Mesenchymal stem cell (in vitro differentiated cells and primary cell): ENCODE measurements around the gene DIP2B.

Experiments used
- DNase-seq: peaks from one replicate; pipeline ENCODE4 v3.0.0-alpha.2; 2013
- H2AFZ ChIP-seq: one replicate; pipeline ENCODE4 v1.6.1; 2013; ENCODE audit warnings: low read depth, mild to moderate bottlenecking, control low read depth, inconsistent platforms, low read length, moderate library complexity
- H2AK5ac ChIP-seq: 2 replicates; pipeline ENCODE4 v1.6.1; 2013; ENCODE audit warnings: low read length, moderate library complexity, mild to moderate bottlenecking, inconsistent platforms; ENCODE audit not compliant: severe bottlenecking
- H2BK120ac ChIP-seq: one replicate; pipeline ENCODE4 v1.6.1; 2013; ENCODE audit warnings: low read depth, mild to moderate bottlenecking, inconsistent platforms, low read length, moderate library complexity
- H2BK12ac ChIP-seq, 2 experiments: one replicate each; pipeline ENCODE4 v1.6.1; 2013; ENCODE audit warnings: inconsistent platforms in 2 of 2, low read length in 2 of 2, mild to moderate bottlenecking in 2 of 2, moderate library complexity in 2 of 2, control low read depth in 1 of 2
- H2BK15ac ChIP-seq: one replicate; pipeline ENCODE4 v1.6.1; 2013; ENCODE audit warnings: mild to moderate bottlenecking, low read depth, inconsistent platforms; ENCODE audit not compliant: poor library complexity, severe bottlenecking
- H2BK5ac ChIP-seq: 2 replicates; pipeline ENCODE4 v1.6.1; 2013; ENCODE audit warnings: low read depth, mild to moderate bottlenecking, low read length, control low read depth, inconsistent platforms; ENCODE audit not compliant: poor library complexity, severe bottlenecking
- H3K14ac ChIP-seq, 2 experiments: one replicate each; pipeline ENCODE4 v1.6.1; 2013; ENCODE audit warnings: inconsistent platforms in 2 of 2, low read length in 2 of 2, control low read depth in 1 of 2, mild to moderate bottlenecking in 1 of 2, moderate library complexity in 1 of 2
- H3K18ac ChIP-seq, 2 experiments: one replicate each; pipeline ENCODE4 v1.6.1; 2013; ENCODE audit warnings: inconsistent platforms in 2 of 2, low read length in 2 of 2, control low read depth in 1 of 2, low read depth in 1 of 2, mild to moderate bottlenecking in 1 of 2
- H3K23ac ChIP-seq, 2 experiments: one replicate each; pipeline ENCODE4 v1.6.1; 2013; ENCODE audit warnings: inconsistent platforms in 2 of 2, low read length in 2 of 2, mild to moderate bottlenecking in 2 of 2, moderate library complexity in 2 of 2, control low read depth in 1 of 2
- H3K27ac ChIP-seq: 2 replicates; pipeline ENCODE4 v1.5.1; 2013; ENCODE audit warnings: mild to moderate bottlenecking, moderate library complexity, low read length, control low read depth, inconsistent platforms; ENCODE audit not compliant: poor library complexity, severe bottlenecking
- H3K27me3 ChIP-seq, 2 experiments: 2 replicates each; pipeline versions ENCODE4 v1.6.1 to v1.7.0; 2013; ENCODE audit warnings: low read length in 2 of 2, mild to moderate bottlenecking in 2 of 2, moderate library complexity in 2 of 2, control low read depth in 1 of 2, inconsistent platforms in 1 of 2; ENCODE audit not compliant: control insufficient read depth in 1 of 2, insufficient read depth in 1 of 2
- H3K36me3 ChIP-seq, 2 experiments: 2 replicates each; pipeline versions ENCODE4 v1.6.1 to v1.7.0; 2013; ENCODE audit warnings: low read length in 2 of 2, control low read depth in 1 of 2, inconsistent platforms in 1 of 2, low read depth in 1 of 2, mild to moderate bottlenecking in 1 of 2; ENCODE audit not compliant: insufficient read depth in 2 of 2, control insufficient read depth in 1 of 2
- H3K4ac ChIP-seq, 2 experiments: one replicate each; pipeline ENCODE4 v1.6.1; 2013; ENCODE audit warnings: inconsistent platforms in 2 of 2, low read length in 2 of 2, mild to moderate bottlenecking in 2 of 2, moderate library complexity in 2 of 2, control low read depth in 1 of 2, low read depth in 1 of 2
- H3K4me1 ChIP-seq: 2 replicates; pipeline ENCODE4 v1.6.1; 2013; ENCODE audit warnings: low read depth, low read length, control low read depth; ENCODE audit not compliant: control insufficient read depth, insufficient read depth
- H3K4me2 ChIP-seq: 2 replicates; pipeline ENCODE4 v1.6.1; 2013; ENCODE audit warnings: low read length, mild to moderate bottlenecking, inconsistent platforms; ENCODE audit not compliant: poor library complexity, severe bottlenecking
- H3K4me3 ChIP-seq, 2 experiments: 2 replicates each; pipeline versions ENCODE4 v1.5.1 to v1.7.0; 2013; ENCODE audit warnings: low read length in 2 of 2, mild to moderate bottlenecking in 2 of 2, control low read depth in 1 of 2, low read depth in 1 of 2; ENCODE audit not compliant: insufficient read depth in 1 of 2
- H3K79me1 ChIP-seq: replicated peaks from 2 replicates; pipeline ENCODE4 v1.6.1; 2013; ENCODE audit warnings: mild to moderate bottlenecking, control low read depth, low read length, inconsistent platforms; ENCODE audit not compliant: poor library complexity, severe bottlenecking
- H3K9ac ChIP-seq: 2 replicates; pipeline ENCODE4 v1.7.0; 2013; ENCODE audit warnings: mild to moderate bottlenecking, low read length, moderate library complexity
- H3K9me3 ChIP-seq: 2 replicates; pipeline ENCODE4 v1.7.0; 2013; ENCODE audit warnings: mild to moderate bottlenecking, low read length; ENCODE audit not compliant: control insufficient read depth
- H4K8ac ChIP-seq: one replicate; pipeline ENCODE4 v1.6.1; 2013; ENCODE audit warnings: inconsistent platforms, mild to moderate bottlenecking, low read length, moderate library complexity
- H4K91ac ChIP-seq: one replicate; pipeline ENCODE4 v1.6.1; 2013; ENCODE audit warnings: mild to moderate bottlenecking, low read length, inconsistent platforms
- WGBS: methylation state at CpG from one replicate; pipeline ENCODE4 v1.1.7; 2013; ENCODE audit warnings: mixed read lengths; 5-methylcytosine and 5-hydroxymethylcytosine counted together

DIP2B gene

DNA sequence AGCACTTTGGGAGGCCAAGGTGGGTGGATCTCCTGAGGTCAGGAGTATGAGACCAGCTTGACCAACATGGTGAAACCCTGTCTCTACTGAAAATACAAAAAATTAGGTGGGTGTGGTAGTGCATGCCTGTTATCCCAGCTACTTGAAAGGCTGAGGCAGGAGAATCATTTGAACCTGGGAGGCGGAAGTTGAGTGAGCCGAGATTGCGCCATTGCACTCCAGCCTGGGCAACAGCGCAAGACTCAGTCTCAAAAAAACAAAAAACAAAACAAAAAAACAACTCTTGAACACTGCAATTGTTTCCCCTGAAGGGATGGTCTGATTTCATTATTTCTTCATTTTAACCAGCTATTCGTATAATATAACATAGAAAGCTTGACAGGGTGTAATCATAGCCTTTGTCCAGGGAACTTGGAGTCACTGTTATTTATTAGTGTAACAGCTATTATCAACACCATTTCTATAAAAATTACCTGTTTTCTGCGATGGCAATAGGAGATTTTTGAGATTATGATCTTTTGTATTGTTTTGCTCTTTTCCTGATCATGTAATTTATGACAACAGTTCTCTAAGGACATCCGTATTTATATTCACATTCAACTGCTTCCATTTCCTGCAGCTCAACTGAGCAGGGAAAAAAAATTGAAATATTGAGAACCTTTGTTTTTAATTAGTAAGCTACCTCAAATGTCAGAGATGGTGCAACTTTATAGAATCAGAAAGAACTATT lies 94.7 kb downstream of the DIP2B start:
- WGBS: 100% methylated on average over 4 of the region's 7 CpGs
- Histone ChIP-seq H3K4me3 (no peak overlapping the region), H2BK15ac (no peak overlapping the region), H4K91ac (no peak overlapping the region), H3K9me3 (no peaks in the 10 kb centered on the region), H3K27ac (no peak overlapping the region), H3K23ac (no peak overlapping the region), H2AFZ (no peak overlapping the region), H3K18ac (no peak overlapping the region), H2BK120ac (no peak overlapping the region), H3K36me3 (no peaks in the 10 kb centered on the region), H2BK5ac (no peak overlapping the region), H3K79me1 (peaks cover 17% of the 10 kb centered on the region), H3K9ac (no peak overlapping the region), H3K14ac (no peak overlapping the region), H4K8ac (no peak overlapping the region), H3K4ac (no peak overlapping the region), H2BK12ac (no peak overlapping the region), H2AK5ac (no peak overlapping the region), H3K27me3 (no peaks in the 10 kb centered on the region), H3K4me1 (no peaks in the 10 kb centered on the region), H3K4me2 (no peak overlapping the region)
- no peak for DNase-seq

DNA sequence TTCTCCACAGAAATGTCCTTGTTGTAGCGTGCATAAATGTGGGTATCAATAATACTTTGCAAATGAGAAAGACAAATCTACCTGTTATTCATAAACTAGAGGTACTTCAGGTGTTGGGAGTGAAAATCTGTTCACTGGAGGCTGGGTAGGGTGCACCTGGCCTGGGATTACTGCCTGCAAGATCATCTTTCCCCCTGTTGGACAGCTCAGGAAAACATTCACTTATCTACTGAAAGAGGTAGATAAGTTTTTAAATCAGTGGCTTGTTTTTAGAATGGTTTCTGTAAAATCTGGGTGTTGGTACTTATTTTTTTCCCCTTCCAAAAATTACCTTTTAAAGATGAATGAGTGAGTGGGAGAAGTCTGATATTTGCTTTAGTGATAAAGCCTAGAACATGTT lies 95.6 kb downstream of the DIP2B start:
- Histone ChIP-seq H3K27ac (no peak overlapping the region), H3K27me3 (no peaks in the 10 kb centered on the region), H2BK5ac (no peak overlapping the region), H2BK120ac (no peak overlapping the region), H3K14ac (no peak overlapping the region), H3K36me3 (no peaks in the 10 kb centered on the region), H4K91ac (no peak overlapping the region), H3K4ac (no peak overlapping the region), H3K9me3 (no peaks in the 10 kb centered on the region), H2AK5ac (no peak overlapping the region), H2AFZ (no peak overlapping the region), H4K8ac (no peak overlapping the region), H3K4me2 (no peak overlapping the region), H3K18ac (no peak overlapping the region), H3K9ac (no peak overlapping the region), H2BK12ac (no peak overlapping the region), H3K4me3 (no peak overlapping the region), H3K23ac (no peak overlapping the region), H2BK15ac (no peak overlapping the region), H3K4me1 (no peaks in the 10 kb centered on the region), H3K79me1 (peaks cover 18% of the 10 kb centered on the region)
- no peak for DNase-seq
- WGBS: no CpG with 5 or more reads among the region's 1 CpG

DNA sequence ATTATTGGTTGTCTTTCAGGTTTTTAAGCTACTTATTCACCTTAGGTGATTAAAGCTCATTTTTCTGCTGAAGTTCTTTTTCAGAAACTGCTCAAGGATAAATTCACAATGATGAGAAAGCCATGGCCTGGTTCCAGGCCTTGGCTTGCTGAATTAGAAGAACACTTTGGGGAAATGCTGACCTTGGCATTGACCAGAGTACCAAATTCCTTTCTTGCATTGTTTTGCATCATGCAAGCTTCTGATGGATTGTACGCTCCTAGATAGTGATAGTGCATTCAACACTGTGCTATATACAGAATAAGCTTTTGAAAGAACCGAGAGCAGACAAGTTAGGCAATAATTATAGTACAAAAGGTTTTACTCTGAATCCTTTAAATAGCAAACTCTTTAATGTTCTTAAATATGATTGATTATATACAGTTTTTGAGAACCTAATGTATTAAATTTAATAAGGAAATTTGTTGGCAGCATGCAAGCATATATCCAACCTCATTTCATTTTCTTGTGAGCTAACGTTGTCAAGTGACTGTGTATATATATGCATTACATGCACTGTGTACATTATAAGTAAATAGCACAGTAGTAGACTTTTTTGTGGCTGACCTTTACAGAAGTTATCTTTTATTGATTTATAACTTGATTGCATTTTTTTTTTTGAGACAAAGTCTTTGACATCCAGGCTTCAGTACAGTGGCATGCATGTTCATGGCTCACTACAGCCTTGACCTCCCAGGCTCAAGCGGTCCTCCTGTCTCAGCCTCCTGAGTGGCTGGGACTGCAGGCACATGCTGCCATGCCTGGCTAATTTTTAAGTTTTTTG lies 99.2 kb downstream of the DIP2B start:
- no peak overlapping the region for H2AK5ac ChIP-seq
- H3K14ac ChIP-seq: no peak overlapping the region
- no peak overlapping the region for H3K4me3 ChIP-seq
- H3K4me2 ChIP-seq: no peak overlapping the region
- no peaks in the 10 kb centered on the region for H3K27me3 ChIP-seq
- H2BK120ac ChIP-seq: no peak overlapping the region
- H2BK15ac ChIP-seq: no peak overlapping the region
- H3K18ac ChIP-seq: no peak overlapping the region
- no peak overlapping the region for H3K27ac ChIP-seq
- no peak overlapping the region for H3K9ac ChIP-seq
- peak; percentile 45 for DNase-seq
- H4K91ac ChIP-seq: no peak overlapping the region
- 100% methylated on average over 1 of the region's 4 CpGs for WGBS
- no peak overlapping the region for H3K23ac ChIP-seq
- H3K9me3 ChIP-seq: no peaks in the 10 kb centered on the region
- H3K4ac ChIP-seq: no peak overlapping the region
- H2BK12ac ChIP-seq: no peak overlapping the region
- no peaks in the 10 kb centered on the region for H3K36me3 ChIP-seq
- no peaks in the 10 kb centered on the region for H3K4me1 ChIP-seq
- no peak overlapping the region for H4K8ac ChIP-seq
- H2AFZ ChIP-seq: no peak overlapping the region
- H3K79me1 ChIP-seq: peaks cover 23% of the 10 kb centered on the region
- no peak overlapping the region for H2BK5ac ChIP-seq

DNA sequence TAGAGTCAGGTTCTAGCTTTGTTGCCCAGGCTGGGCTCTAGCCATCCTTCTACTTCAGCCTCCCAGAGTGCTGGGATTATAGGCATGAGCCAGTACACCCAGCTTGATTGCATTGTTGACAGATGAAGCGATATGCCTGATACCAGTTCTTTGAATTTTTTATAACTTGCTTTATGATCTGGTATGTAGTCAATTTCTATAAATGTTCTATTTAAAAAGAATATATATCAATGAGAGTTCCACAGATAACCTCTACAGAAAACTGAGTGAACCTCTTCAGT lies 99.8 kb downstream of the DIP2B start:
- H3K4me2 ChIP-seq: no peak overlapping the region
- WGBS: no CpG with 5 or more reads among the region's 1 CpG

More for the DNA sequence above, 99.8 kb downstream of the DIP2B start:
- Histone ChIP-seq H3K9me3 (no peaks in the 10 kb centered on the region), H3K9ac (no peak overlapping the region), H2BK15ac (no peak overlapping the region), H4K8ac (no peak overlapping the region), H2BK12ac (no peak overlapping the region), H2AK5ac (no peak overlapping the region), H3K14ac (no peak overlapping the region), H3K36me3 (no peaks in the 10 kb centered on the region), H3K4ac (no peak overlapping the region), H3K23ac (no peak overlapping the region), H3K4me1 (no peaks in the 10 kb centered on the region), H4K91ac (no peak overlapping the region), H2BK120ac (no peak overlapping the region), H2BK5ac (no peak overlapping the region), H3K18ac (no peak overlapping the region), H3K79me1 (peaks cover 27% of the 10 kb centered on the region), H3K4me3 (no peak overlapping the region), H2AFZ (no peak overlapping the region), H3K27ac (no peak overlapping the region), H3K27me3 (no peaks in the 10 kb centered on the region)
- DNase-seq: no peak
